GM13977 (cell line): ENCODE measurements around the gene SYT2.
"Not testable (repeated sequence)": the region's sequence is repeated elsewhere in the genome, so short reads cannot be mapped to it uniquely, and the experiment has no call there.

Experiments
- DNase-seq: peaks from one replicate; pipeline ENCODE4 v3.0.0; 2012; ENCODE audit warnings: low spot score
- CTCF ChIP-seq: IDR thresholded peaks from 2 replicates; pipeline ENCODE4 v1.5.1; 2012; ENCODE audit warnings: mild to moderate bottlenecking, control low read depth; ENCODE audit not compliant: insufficient read depth; ENCODE audit errors: extremely low read depth, missing control alignments
- in situ Hi-C: fragments of 300-500 bp; cut with MboI; formaldehyde crosslinking; loops from one replicate; pipeline ENCODE4 v1.12.0; 2022; ENCODE audit warnings: low sequenced_read_pairs, low pct_unique_long_range_greater_than_20kb, mixed read lengths, inconsistent platforms; ENCODE audit not compliant: unreplicated experiment

The SYT2 gene

DNA sequence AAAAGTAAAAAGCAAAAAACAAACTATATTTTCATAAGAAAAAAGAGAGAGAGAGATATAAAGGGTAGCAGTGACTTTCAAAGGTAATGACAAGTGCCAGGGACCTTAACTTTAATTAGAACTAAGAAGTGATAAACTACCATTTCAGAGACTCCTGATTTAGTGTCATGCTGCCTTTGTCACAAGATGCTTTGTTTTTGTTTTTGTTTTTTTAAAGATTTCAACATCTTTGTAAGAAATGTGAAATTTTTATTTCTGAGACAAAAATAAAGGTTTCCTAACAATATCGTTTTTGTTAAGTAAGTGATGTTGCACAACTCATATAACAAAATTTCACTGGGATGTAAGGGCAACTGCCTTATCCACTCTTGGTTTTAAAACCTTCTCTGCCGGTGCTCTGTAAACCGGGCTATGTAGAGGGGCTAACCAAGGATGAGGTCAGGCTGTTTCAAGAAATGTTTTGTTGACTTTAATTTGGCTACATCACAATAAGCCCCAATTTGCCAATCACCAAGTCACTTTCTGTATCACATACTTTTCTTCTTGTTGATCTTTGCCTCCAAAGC is 35.2 kb upstream of the SYT2 start:
- DNase-seq, result no peak
- TF ChIP-seq CTCF, result no peak
- in situ Hi-C loops, result no loop called here

DNA sequence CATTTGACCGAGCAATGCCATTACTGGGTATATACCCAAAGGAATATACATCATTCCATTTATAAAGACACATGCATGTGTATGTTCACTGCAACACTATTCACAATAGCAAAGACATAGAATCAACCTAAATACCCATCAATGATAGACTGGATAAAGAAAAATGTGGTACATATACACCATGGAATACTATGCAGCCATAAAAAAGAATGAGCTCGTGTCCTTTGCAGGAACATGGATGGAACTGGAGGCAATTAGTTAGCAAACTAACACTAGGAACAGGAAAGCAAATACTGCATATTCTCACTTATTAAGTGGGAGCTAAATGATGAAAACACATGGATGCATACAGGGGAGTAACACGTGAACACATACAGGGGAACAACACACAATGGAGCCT is 34.5 kb upstream of the SYT2 start:
- in situ Hi-C loops, DNase-seq: not testable (repeated sequence)

- TF ChIP-seq CTCF, result no peak
- no peak for DNase-seq
- in situ Hi-C loops, result no loop called here
Observed at GRCh38 chr1:202742496-202742895, 32.2 kb upstream of the SYT2 start.

GRCh38 chr1:202733251-202733650 is 23.0 kb upstream of the SYT2 start:
- in situ Hi-C loops, result no loop called here
- no peak for TF ChIP-seq CTCF
- no peak for DNase-seq

GRCh38 chr1:202728951-202729350 is 18.7 kb upstream of the SYT2 start:
- no peak for TF ChIP-seq CTCF
- DNase-seq, result no peak
- in situ Hi-C loops, result no loop called here

- no peak for TF ChIP-seq CTCF
- DNase-seq, result no peak
- in situ Hi-C loops, result no loop called here
Observed at GRCh38 chr1:202725526-202725925, 15.3 kb upstream of the SYT2 start.

DNA sequence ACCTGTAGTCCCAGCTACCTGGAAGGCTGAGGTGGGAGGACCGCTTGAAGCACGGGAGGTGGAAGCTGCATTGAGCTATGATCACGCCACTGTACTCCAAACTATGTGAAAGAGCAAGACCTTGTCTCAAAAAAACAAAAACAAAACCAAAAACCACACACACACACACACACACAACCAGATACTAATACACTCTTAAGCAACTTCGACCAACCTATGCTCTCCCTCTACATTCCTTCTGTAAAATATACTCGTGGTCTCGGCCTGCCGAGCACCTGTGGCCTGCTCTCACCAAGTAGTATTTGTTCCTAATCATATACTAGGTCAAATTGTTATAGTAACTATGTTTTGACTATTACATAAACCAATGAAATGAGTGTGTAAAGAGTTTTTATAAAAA is 13.5 kb upstream of the SYT2 start:
- no peak for DNase-seq
- in situ Hi-C loops, result loop anchor here (25.0 kb wide), 2 partner anchors 261 to 536 kb away; partner anchors contain the start of gene LGR6
- TF ChIP-seq CTCF, result no peak

- DNase-seq, result not testable (repeated sequence)
- in situ Hi-C loops, result loop anchor here (25.0 kb wide), 2 partner anchors 261 to 536 kb away; partner anchors contain the start of gene LGR6
Observed at GRCh38 chr1:202723046-202723445, 12.8 kb upstream of the SYT2 start.
